ENCODE measurements around the gene ITPR3.

Gene ITPR3

GRCh38 chr6:33720998-33721397 is 99.9 kb downstream of the ITPR3 start:
- H3K27me3 ChIP-seq (ENCODE audit: control insufficient read depth in 2 of 2, insufficient read depth in 2 of 2, low read length in 2 of 2): no peaks in the 10 kb centered on the region
- no peaks in the 10 kb centered on the region for H3K9me3 ChIP-seq (ENCODE audit: control insufficient read depth in 2 of 2, low read length in 2 of 2)
- H3K4me1 ChIP-seq (ENCODE audit: control insufficient read depth in 2 of 2, insufficient read depth in 2 of 2, low read length in 2 of 2): peaks cover 0 to 7% of the 10 kb centered on the region in 2 donors
- no peak overlapping the region for H3K27ac ChIP-seq (ENCODE audit: low read depth in 2 of 2, low read length in 2 of 2)
- H3K9ac ChIP-seq (ENCODE audit: low read depth in 1 of 2, low read length in 2 of 2): no peak overlapping the region
- no peaks in the 10 kb centered on the region for H3K36me3 ChIP-seq (ENCODE audit: control insufficient read depth in 2 of 2, insufficient read depth in 2 of 2, low read length in 2 of 2)
- no peak overlapping the region for H3K4me3 ChIP-seq (ENCODE audit: low read length in 2 of 2)

- H3K9me3 ChIP-seq (ENCODE audit: control insufficient read depth in 2 of 2, low read length in 2 of 2): no peaks in the 10 kb centered on the region
- H3K4me3 ChIP-seq (ENCODE audit: low read length in 2 of 2): no peak overlapping the region
- no peaks in the 10 kb centered on the region for H3K27me3 ChIP-seq (ENCODE audit: control insufficient read depth in 2 of 2, insufficient read depth in 2 of 2, low read length in 2 of 2)
- H3K9ac ChIP-seq (ENCODE audit: low read depth in 1 of 2, low read length in 2 of 2): no peak overlapping the region
- peaks cover 0 to 1% of the 10 kb centered on the region in 2 donors for H3K4me1 ChIP-seq (ENCODE audit: control insufficient read depth in 2 of 2, insufficient read depth in 2 of 2, low read length in 2 of 2)
- no peaks in the 10 kb centered on the region for H3K36me3 ChIP-seq (ENCODE audit: control insufficient read depth in 2 of 2, insufficient read depth in 2 of 2, low read length in 2 of 2)
- H3K27ac ChIP-seq (ENCODE audit: low read depth in 2 of 2, low read length in 2 of 2): no peak overlapping the region
These were observed 100.4 kb downstream of the ITPR3 start for GRCh38 chr6:33721508-33721907.

GRCh38 chr6:33722103-33722623 is 101.0 kb downstream of the ITPR3 start:
- no peaks in the 10 kb centered on the region for H3K27me3 ChIP-seq (ENCODE audit: control insufficient read depth in 2 of 2, insufficient read depth in 2 of 2, low read length in 2 of 2)
- no peaks in the 10 kb centered on the region for H3K36me3 ChIP-seq (ENCODE audit: control insufficient read depth in 2 of 2, insufficient read depth in 2 of 2, low read length in 2 of 2)
- H3K9ac ChIP-seq (ENCODE audit: low read depth in 1 of 2, low read length in 2 of 2): no peak overlapping the region
- H3K4me3 ChIP-seq (ENCODE audit: low read length in 2 of 2): no peak overlapping the region
- no peaks in the 10 kb centered on the region for H3K9me3 ChIP-seq (ENCODE audit: control insufficient read depth in 2 of 2, low read length in 2 of 2)
- H3K4me1 ChIP-seq (ENCODE audit: control insufficient read depth in 2 of 2, insufficient read depth in 2 of 2, low read length in 2 of 2): no peaks in the 10 kb centered on the region
- H3K27ac ChIP-seq (ENCODE audit: low read depth in 2 of 2, low read length in 2 of 2): no peak overlapping the region

GRCh38 chr6:33723371-33724085 is 102.4 kb downstream of the ITPR3 start:
- Histone ChIP-seq H3K9me3 (ENCODE audit: control insufficient read depth in 2 of 2, low read length in 2 of 2) (no peaks in the 10 kb centered on the region), H3K27me3 (ENCODE audit: control insufficient read depth in 2 of 2, insufficient read depth in 2 of 2, low read length in 2 of 2) (no peaks in the 10 kb centered on the region), H3K4me3 (ENCODE audit: low read length in 2 of 2) (no peak overlapping the region), H3K9ac (ENCODE audit: low read depth in 1 of 2, low read length in 2 of 2) (no peak overlapping the region), H3K27ac (ENCODE audit: low read depth in 2 of 2, low read length in 2 of 2) (no peak overlapping the region), H3K36me3 (ENCODE audit: control insufficient read depth in 2 of 2, insufficient read depth in 2 of 2, low read length in 2 of 2) (no peaks in the 10 kb centered on the region), H3K4me1 (ENCODE audit: control insufficient read depth in 2 of 2, insufficient read depth in 2 of 2, low read length in 2 of 2) (no peaks in the 10 kb centered on the region)

GRCh38 chr6:33724102-33725023 is 103.2 kb downstream of the ITPR3 start:
- H3K27ac ChIP-seq (ENCODE audit: low read depth in 2 of 2, low read length in 2 of 2): no peak overlapping the region
- no peaks in the 10 kb centered on the region for H3K4me1 ChIP-seq (ENCODE audit: control insufficient read depth in 2 of 2, insufficient read depth in 2 of 2, low read length in 2 of 2)
- H3K27me3 ChIP-seq (ENCODE audit: control insufficient read depth in 2 of 2, insufficient read depth in 2 of 2, low read length in 2 of 2): no peaks in the 10 kb centered on the region
- no peak overlapping the region for H3K9ac ChIP-seq (ENCODE audit: low read depth in 1 of 2, low read length in 2 of 2)
- no peaks in the 10 kb centered on the region for H3K36me3 ChIP-seq (ENCODE audit: control insufficient read depth in 2 of 2, insufficient read depth in 2 of 2, low read length in 2 of 2)
- H3K9me3 ChIP-seq (ENCODE audit: control insufficient read depth in 2 of 2, low read length in 2 of 2): no peaks in the 10 kb centered on the region
- no peak overlapping the region for H3K4me3 ChIP-seq (ENCODE audit: low read length in 2 of 2)

GRCh38 chr6:33725222-33725621 is 104.1 kb downstream of the ITPR3 start:
- Histone ChIP-seq H3K36me3 (ENCODE audit: control insufficient read depth in 2 of 2, insufficient read depth in 2 of 2, low read length in 2 of 2) (no peaks in the 10 kb centered on the region), H3K27ac (ENCODE audit: low read depth in 2 of 2, low read length in 2 of 2) (no peak overlapping the region), H3K27me3 (ENCODE audit: control insufficient read depth in 2 of 2, insufficient read depth in 2 of 2, low read length in 2 of 2) (no peaks in the 10 kb centered on the region), H3K9me3 (ENCODE audit: control insufficient read depth in 2 of 2, low read length in 2 of 2) (no peaks in the 10 kb centered on the region), H3K4me3 (ENCODE audit: low read length in 2 of 2) (no peak overlapping the region), H3K4me1 (ENCODE audit: control insufficient read depth in 2 of 2, insufficient read depth in 2 of 2, low read length in 2 of 2) (no peaks in the 10 kb centered on the region), H3K9ac (ENCODE audit: low read depth in 1 of 2, low read length in 2 of 2) (no peak overlapping the region)

GRCh38 chr6:33725891-33726673 is 105.0 kb downstream of the ITPR3 start:
- Histone ChIP-seq H3K4me1 (ENCODE audit: control insufficient read depth in 2 of 2, insufficient read depth in 2 of 2, low read length in 2 of 2) (no peaks in the 10 kb centered on the region), H3K9me3 (ENCODE audit: control insufficient read depth in 2 of 2, low read length in 2 of 2) (no peaks in the 10 kb centered on the region), H3K27ac (ENCODE audit: low read depth in 2 of 2, low read length in 2 of 2) (no peak overlapping the region)

GRCh38 chr6:33726696-33727095 is 105.6 kb downstream of the ITPR3 start:
- Histone ChIP-seq H3K4me3 (ENCODE audit: low read length in 2 of 2) (no peak overlapping the region), H3K27me3 (ENCODE audit: control insufficient read depth in 2 of 2, insufficient read depth in 2 of 2, low read length in 2 of 2) (no peaks in the 10 kb centered on the region), H3K9me3 (ENCODE audit: control insufficient read depth in 2 of 2, low read length in 2 of 2) (no peaks in the 10 kb centered on the region), H3K36me3 (ENCODE audit: control insufficient read depth in 2 of 2, insufficient read depth in 2 of 2, low read length in 2 of 2) (no peaks in the 10 kb centered on the region), H3K9ac (ENCODE audit: low read depth in 1 of 2, low read length in 2 of 2) (no peak overlapping the region), H3K4me1 (ENCODE audit: control insufficient read depth in 2 of 2, insufficient read depth in 2 of 2, low read length in 2 of 2) (peaks cover 0 to 4% of the 10 kb centered on the region in 2 donors), H3K27ac (ENCODE audit: low read depth in 2 of 2, low read length in 2 of 2) (no peak overlapping the region)

More at GRCh38 chr6:33725891-33726673, 105.0 kb downstream of the ITPR3 start:
- Histone ChIP-seq H3K9ac (ENCODE audit: low read depth in 1 of 2, low read length in 2 of 2) (no peak overlapping the region), H3K4me3 (ENCODE audit: low read length in 2 of 2) (no peak overlapping the region), H3K27me3 (ENCODE audit: control insufficient read depth in 2 of 2, insufficient read depth in 2 of 2, low read length in 2 of 2) (no peaks in the 10 kb centered on the region), H3K36me3 (ENCODE audit: control insufficient read depth in 2 of 2, insufficient read depth in 2 of 2, low read length in 2 of 2) (no peaks in the 10 kb centered on the region)

- Histone ChIP-seq H3K4me1 (ENCODE audit: control insufficient read depth in 2 of 2, insufficient read depth in 2 of 2, low read length in 2 of 2) (peaks cover 0 to 6% of the 10 kb centered on the region in 2 donors), H3K4me3 (ENCODE audit: low read length in 2 of 2) (no peak overlapping the region), H3K27ac (ENCODE audit: low read depth in 2 of 2, low read length in 2 of 2) (no peak overlapping the region), H3K9ac (ENCODE audit: low read depth in 1 of 2, low read length in 2 of 2) (no peak overlapping the region), H3K27me3 (ENCODE audit: control insufficient read depth in 2 of 2, insufficient read depth in 2 of 2, low read length in 2 of 2) (no peaks in the 10 kb centered on the region), H3K36me3 (ENCODE audit: control insufficient read depth in 2 of 2, insufficient read depth in 2 of 2, low read length in 2 of 2) (no peaks in the 10 kb centered on the region), H3K9me3 (ENCODE audit: control insufficient read depth in 2 of 2, low read length in 2 of 2) (no peaks in the 10 kb centered on the region)
These were observed 106.0 kb downstream of the ITPR3 start for GRCh38 chr6:33727126-33727525.

Data from mucosa of rectum (tissue), 2 donors.